HTERT RPE-1 (cell line): Measurements from ENCODE around the gene INTS15.

Experiments used
- in situ Hi-C: fragments of 300-500 bp; cut with MboI; formaldehyde crosslinking; loops from 4 replicates; pipeline ENCODE4 v1.14.3; 2020; ENCODE audit warnings: low sequenced_read_pairs

INTS15 gene

DNA sequence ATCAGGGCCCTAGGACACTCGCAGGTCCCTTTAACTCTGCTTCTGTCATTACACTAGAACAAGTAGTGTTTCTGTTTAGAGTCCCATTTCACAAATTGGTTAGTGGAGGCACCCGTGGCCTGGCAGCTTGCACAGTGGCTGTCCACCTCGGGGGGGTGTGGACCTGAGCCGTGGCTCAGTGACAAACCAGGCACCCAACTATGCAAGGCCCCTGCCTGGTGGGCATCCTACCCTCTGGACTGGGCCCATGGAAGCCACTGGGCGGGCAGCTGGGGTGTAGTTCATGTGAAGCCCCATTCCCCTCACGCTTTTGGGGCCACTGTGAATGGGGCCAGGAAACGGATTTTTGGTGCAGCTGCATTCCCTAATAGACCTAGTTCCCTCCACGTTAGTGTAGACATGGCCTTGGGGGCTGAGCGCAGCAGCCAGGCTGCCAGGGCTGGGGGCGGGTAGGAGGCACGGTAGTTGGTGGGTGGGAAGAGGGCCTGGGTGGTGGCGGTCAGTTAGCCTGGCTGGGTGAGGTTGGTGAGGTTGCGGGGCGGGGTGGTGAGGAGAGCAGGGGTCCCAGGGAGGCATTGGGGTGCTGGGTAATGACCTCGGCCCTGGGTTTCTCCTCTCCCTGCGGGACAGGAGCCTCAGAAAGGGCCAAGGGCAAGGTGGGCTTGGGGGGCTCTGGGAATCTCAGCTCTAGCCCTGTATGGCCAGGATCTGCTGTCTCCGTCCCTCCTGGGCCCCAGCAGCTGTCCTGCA is 66.0 kb downstream of the INTS15 start:
- in situ Hi-C loops: no loop called here

DNA sequence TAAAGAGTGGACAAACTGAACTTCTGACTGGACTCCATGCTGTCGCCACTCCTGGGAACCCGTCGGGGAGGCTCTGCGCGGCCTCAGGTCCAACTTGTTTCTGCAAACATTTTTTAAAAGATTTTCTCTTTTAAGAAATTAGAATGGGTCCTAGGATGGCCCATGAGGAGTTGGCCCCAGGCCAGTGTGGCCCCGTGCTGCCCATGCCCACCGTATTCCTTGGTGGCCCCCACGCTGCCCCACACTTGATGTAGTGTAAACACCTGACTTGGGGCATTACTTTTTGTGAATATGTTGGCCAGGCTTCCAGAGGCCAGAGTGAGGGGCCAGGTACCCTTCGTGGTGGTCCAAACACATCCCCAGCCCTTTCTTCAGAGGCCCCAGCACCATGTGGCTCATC is 66.6 kb downstream of the INTS15 start:
- in situ Hi-C loops: no loop called here
